Parathyroid adenoma (tissue), 2 donors: Measurements from ENCODE around the gene GABRA4.

Experiments used
- H2AFZ ChIP-seq: fragments of 300-600 bp; sonication (generic); one replicate; pipeline ENCODE4 v1.7.0; 2017; ENCODE audit warnings: antibody characterized with exemption, mild to moderate bottlenecking
- H3K27ac ChIP-seq: fragments of 300-600 bp; sonication (generic); one replicate; pipeline ENCODE4 v1.7.0; 2017
- H3K27me3 ChIP-seq: fragments of 300-600 bp; sonication (generic); one replicate; pipeline ENCODE4 v1.7.0; 2017; ENCODE audit warnings: low read length; ENCODE audit not compliant: control insufficient read depth, insufficient read depth
- H3K36me3 ChIP-seq: fragments of 300-600 bp; sonication (generic); one replicate; pipeline ENCODE4 v1.7.0; 2017; ENCODE audit warnings: low read length; ENCODE audit not compliant: control insufficient read depth, insufficient read depth
- H3K4me1 ChIP-seq: fragments of 300-600 bp; sonication (generic); one replicate; pipeline ENCODE4 v1.7.0; 2017; ENCODE audit warnings: control low read depth
- H3K4me2 ChIP-seq: fragments of 300-600 bp; sonication (generic); one replicate; pipeline ENCODE4 v1.7.0; 2017; ENCODE audit warnings: low read length
- H3K4me3 ChIP-seq: fragments of 300-600 bp; sonication (generic); one replicate; pipeline ENCODE4 v1.7.0; 2017; ENCODE audit warnings: low read depth, low read length
- H3K79me2 ChIP-seq: fragments of 300-600 bp; sonication (generic); one replicate; pipeline ENCODE4 v1.7.0; 2017; ENCODE audit warnings: control low read depth
- H3K9ac ChIP-seq: fragments of 300-600 bp; sonication (generic); one replicate; pipeline ENCODE4 v1.7.0; 2017; ENCODE audit warnings: mild to moderate bottlenecking
- H3K9me3 ChIP-seq: fragments of 300-600 bp; sonication (generic); one replicate; pipeline ENCODE4 v1.7.0; 2017; ENCODE audit warnings: low read length; ENCODE audit not compliant: control insufficient read depth
- TF ChIP-seq, protein P1 (sequence below): fragments of 300-600 bp; sonication (generic); IDR thresholded peaks from one replicate; pipeline ENCODE4 v1.7.0; 2017; ENCODE audit warnings: antibody characterized with exemption, mild to moderate bottlenecking
- donor health status: primary hyperparathyroidism.

GABRA4 gene

DNA sequence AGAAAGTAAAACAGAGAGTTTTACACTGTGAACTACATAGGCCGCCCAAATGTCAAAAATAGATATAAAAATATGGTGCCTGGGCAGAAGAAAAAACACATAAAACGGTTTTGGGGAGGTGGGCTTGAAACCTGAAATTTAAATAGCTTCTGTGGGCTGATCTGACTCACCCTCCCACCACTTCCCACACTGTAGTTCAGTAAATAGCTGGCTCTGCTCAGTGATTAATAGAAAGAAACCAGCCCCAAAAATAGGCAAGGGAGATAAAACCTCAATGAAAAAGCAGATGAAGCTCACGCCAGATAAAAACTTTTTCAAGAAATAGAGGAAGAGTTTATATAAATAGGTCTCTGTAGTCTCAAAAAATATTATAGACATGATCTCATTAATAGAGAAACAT, 71.2 kb downstream of the GABRA4 start:
- Histone ChIP-seq H3K4me2 (no peak overlapping the region), H3K4me3 (no peak overlapping the region)

DNA sequence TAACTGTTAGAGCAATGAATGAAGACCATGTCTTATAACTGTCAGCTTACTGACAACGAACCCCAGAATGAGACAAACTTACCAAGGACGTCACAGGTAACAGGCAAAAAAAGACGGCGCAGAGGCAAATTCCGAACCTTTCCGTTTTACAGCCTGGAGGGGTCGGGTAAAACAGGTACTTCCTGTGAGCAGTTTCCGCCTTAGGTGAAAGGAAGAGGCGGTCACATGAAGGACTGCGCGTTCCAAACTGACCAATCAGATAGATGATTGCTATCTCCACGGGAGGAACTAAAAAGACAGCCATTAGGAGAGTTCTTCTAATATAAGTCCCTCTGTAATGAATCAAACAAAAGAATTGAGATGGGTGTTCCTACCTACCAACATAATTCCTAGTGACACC, 84.3 kb downstream of the GABRA4 start, which contains the start of gene COX7B2:
TSS of gene COX7B2 (minus strand) at position 168 of the 400 bp plus-strand sequence. CDS start 174,053 bp downstream, outside the sequence.
- Histone ChIP-seq H3K27me3 (no peaks in the 10 kb centered on the region), H3K36me3 (no peaks in the 10 kb centered on the region), H3K9me3 (no peaks in the 10 kb centered on the region), H3K4me1 (no peaks in the 10 kb centered on the region), H3K9ac (no peak within 1 kb of the TSS), H3K27ac (no peak within 1 kb of the TSS), H3K4me3 (no peak within 1 kb of the TSS), H3K4me2 (no peak within 1 kb of the TSS), H3K79me2 (no peaks in the 10 kb centered on the region), H2AFZ (no peak within 1 kb of the TSS)
- TF ChIP-seq, protein P1, sequence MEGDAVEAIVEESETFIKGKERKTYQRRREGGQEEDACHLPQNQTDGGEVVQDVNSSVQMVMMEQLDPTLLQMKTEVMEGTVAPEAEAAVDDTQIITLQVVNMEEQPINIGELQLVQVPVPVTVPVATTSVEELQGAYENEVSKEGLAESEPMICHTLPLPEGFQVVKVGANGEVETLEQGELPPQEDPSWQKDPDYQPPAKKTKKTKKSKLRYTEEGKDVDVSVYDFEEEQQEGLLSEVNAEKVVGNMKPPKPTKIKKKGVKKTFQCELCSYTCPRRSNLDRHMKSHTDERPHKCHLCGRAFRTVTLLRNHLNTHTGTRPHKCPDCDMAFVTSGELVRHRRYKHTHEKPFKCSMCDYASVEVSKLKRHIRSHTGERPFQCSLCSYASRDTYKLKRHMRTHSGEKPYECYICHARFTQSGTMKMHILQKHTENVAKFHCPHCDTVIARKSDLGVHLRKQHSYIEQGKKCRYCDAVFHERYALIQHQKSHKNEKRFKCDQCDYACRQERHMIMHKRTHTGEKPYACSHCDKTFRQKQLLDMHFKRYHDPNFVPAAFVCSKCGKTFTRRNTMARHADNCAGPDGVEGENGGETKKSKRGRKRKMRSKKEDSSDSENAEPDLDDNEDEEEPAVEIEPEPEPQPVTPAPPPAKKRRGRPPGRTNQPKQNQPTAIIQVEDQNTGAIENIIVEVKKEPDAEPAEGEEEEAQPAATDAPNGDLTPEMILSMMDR = no peak

More for the DNA sequence above, 71.2 kb downstream of the GABRA4 start:
- Histone ChIP-seq H3K9ac (no peak overlapping the region), H3K79me2 (no peaks in the 10 kb centered on the region), H2AFZ (no peak overlapping the region), H3K27ac (no peak overlapping the region), H3K9me3 (no peaks in the 10 kb centered on the region), H3K36me3 (no peaks in the 10 kb centered on the region), H3K27me3 (no peaks in the 10 kb centered on the region), H3K4me1 (no peaks in the 10 kb centered on the region)
- TF ChIP-seq, protein P1 = no peak

DNA sequence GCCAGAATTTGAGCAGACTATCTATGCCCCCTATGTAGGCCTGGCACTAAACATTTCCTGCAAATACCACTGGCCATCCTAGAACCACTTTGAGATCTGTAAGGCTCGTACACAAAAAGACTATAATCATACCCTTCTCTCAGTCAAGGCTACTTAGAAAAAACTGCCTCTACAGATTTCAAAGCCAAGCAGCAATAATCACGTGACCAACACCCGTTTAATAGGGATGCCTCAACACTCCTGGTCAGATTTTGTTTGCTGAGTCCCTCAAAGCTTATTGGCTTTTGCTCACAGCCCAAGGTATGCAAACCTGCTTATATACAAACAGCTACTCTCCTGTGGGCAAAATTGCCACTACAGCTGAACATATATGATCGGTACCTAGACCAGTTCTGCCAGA, 85.2 kb downstream of the GABRA4 start:
- Histone ChIP-seq H3K27me3 (no peaks in the 10 kb centered on the region), H3K27ac (no peak overlapping the region), H3K4me3 (no peak overlapping the region), H3K9me3 (no peaks in the 10 kb centered on the region), H3K36me3 (no peaks in the 10 kb centered on the region), H3K79me2 (no peaks in the 10 kb centered on the region), H2AFZ (no peak overlapping the region), H3K9ac (no peak overlapping the region), H3K4me1 (no peaks in the 10 kb centered on the region), H3K4me2 (no peak overlapping the region)
- TF ChIP-seq, protein P1 = no peak

DNA sequence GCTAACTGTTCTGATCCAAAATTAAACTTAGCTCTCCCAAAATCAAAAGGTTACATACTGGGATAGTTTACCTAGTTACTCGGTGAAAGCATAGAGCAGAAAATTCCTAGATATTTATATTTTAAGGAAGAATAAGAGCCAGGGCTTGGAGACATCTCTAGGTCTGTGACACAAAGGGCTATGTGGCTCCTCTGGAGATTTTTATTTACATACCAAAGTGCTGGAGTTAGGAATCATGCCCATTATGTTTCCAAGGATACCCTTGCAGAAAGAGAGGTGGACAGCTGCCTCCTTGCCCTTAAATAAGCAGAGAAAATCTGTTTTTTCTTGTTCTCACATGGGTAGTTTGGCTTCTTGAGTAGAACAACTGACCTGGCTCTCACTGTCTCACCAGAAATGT, 93.3 kb downstream of the GABRA4 start:
- no peaks in the 10 kb centered on the region for H3K27me3 ChIP-seq
- TF ChIP-seq, protein P1 = no peak
- H2AFZ ChIP-seq = no peak overlapping the region
- no peak overlapping the region for H3K4me3 ChIP-seq
- no peaks in the 10 kb centered on the region for H3K36me3 ChIP-seq
- no peaks in the 10 kb centered on the region for H3K79me2 ChIP-seq
- no peaks in the 10 kb centered on the region for H3K4me1 ChIP-seq
- no peaks in the 10 kb centered on the region for H3K9me3 ChIP-seq
- H3K27ac ChIP-seq = no peak overlapping the region
- no peak overlapping the region for H3K9ac ChIP-seq
- no peak overlapping the region for H3K4me2 ChIP-seq

DNA sequence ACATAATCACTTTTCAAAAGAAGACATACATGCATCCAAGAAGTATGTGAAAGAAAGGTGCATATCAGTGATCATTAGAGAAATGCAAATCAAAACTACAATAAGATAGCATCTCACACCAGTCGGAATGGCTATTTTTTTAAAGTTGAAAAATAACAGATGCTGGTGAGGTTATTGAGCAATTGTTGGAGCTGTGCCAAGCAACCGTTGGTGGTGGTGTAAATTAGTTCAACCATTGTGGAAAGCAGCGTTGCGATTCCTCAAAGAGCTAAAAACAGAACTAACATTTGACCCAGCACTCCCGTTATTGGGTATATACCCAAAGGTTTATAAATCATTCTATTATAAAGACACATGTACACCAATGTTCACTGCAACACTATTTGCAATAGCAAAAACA, 98.6 kb downstream of the GABRA4 start:
- TF ChIP-seq, protein P1 = no peak
- Histone ChIP-seq H3K4me3 (no peak overlapping the region), H3K27me3 (no peaks in the 10 kb centered on the region), H3K4me1 (no peaks in the 10 kb centered on the region), H3K79me2 (no peaks in the 10 kb centered on the region), H2AFZ (no peak overlapping the region), H3K9me3 (no peaks in the 10 kb centered on the region), H3K36me3 (no peaks in the 10 kb centered on the region), H3K9ac (no peak overlapping the region), H3K4me2 (no peak overlapping the region), H3K27ac (no peak overlapping the region)
